HG02642 (cell line): ENCODE data around the gene CCDC183.
"Not testable (repeated sequence)": the region's sequence is repeated elsewhere in the genome, so short reads cannot be mapped to it uniquely, and the experiment has no call there.

Experiments used
- ATAC-seq: cut with Tn5 transposase; IDR thresholded peaks from one replicate; pipeline ENCODE4 v1.9.1; 2021; ENCODE audit warnings: mild to moderate bottlenecking; ENCODE audit not compliant: unreplicated experiment, poor library complexity

The CCDC183 gene

GRCh38 chr9:136796238-136796774, at the start of gene CCDC183:
TSS of gene CCDC183 (plus strand) at chr9:136796338. CDS start at chr9:136796398, 60 bp downstream.
- no peak for ATAC-seq

GRCh38 chr9:136746621-136747020, 49.5 kb upstream of the CCDC183 start:
- ATAC-seq: no peak

- no peak for ATAC-seq
Measured at GRCh38 chr9:136747161-136748060, 48.7 kb upstream of the CCDC183 start.

GRCh38 chr9:136748201-136748600, 47.9 kb upstream of the CCDC183 start, which contains the start of gene LCN6:
TSS of gene LCN6 (minus strand) at chr9:136748525. CDS start at chr9:136748483, 42 bp downstream.
- ATAC-seq: no peak

GRCh38 chr9:136748666-136749611, 47.2 kb upstream of the CCDC183 start:
- ATAC-seq: no peak

GRCh38 chr9:136750526-136750925, 45.6 kb upstream of the CCDC183 start:
- ATAC-seq: no peak

GRCh38 chr9:136751244-136751643, 44.9 kb upstream of the CCDC183 start:
- no peak for ATAC-seq

GRCh38 chr9:136751814-136752213, 44.3 kb upstream of the CCDC183 start:
- no peak for ATAC-seq

- ATAC-seq: no peak
Measured at GRCh38 chr9:136753371-136754058, 42.6 kb upstream of the CCDC183 start.

- ATAC-seq: no peak
Measured at GRCh38 chr9:136754059-136754572, 42.0 kb upstream of the CCDC183 start.

GRCh38 chr9:136754626-136755301, 41.4 kb upstream of the CCDC183 start:
- no peak for ATAC-seq

GRCh38 chr9:136755302-136756133, 40.6 kb upstream of the CCDC183 start:
- not testable (repeated sequence) for ATAC-seq

- no peak for ATAC-seq
Measured at GRCh38 chr9:136756134-136756438, 40.1 kb upstream of the CCDC183 start.

GRCh38 chr9:136756836-136757235, 39.3 kb upstream of the CCDC183 start:
- ATAC-seq: no peak

GRCh38 chr9:136757328-136757727, 38.8 kb upstream of the CCDC183 start:
- ATAC-seq: no peak

- no peak for ATAC-seq
Measured at GRCh38 chr9:136757751-136758140, 38.4 kb upstream of the CCDC183 start.

GRCh38 chr9:136759001-136759400, 37.1 kb upstream of the CCDC183 start:
- no peak for ATAC-seq

- ATAC-seq: no peak
Measured at GRCh38 chr9:136759436-136760325, 36.5 kb upstream of the CCDC183 start.
